ENCODE data around the gene NDNF. TPM values are rescaled to one million over a fixed set of nuclear protein-coding genes. Genes with fewer than 3 reads are reported as not detected.

Gene NDNF
- total and polyA plus RNA-seq, 2 donors (not counting 3 experiments of a cell fraction or from before 2014, with no cell fraction given) = not detected

GRCh38 chr4:121050300-121050699, 22.0 kb downstream of the NDNF start:
- H3K9me1 ChIP-seq (replicated peaks; ENCODE audit: control insufficient read depth, extremely low read depth, insufficient read depth, low read length) = no peaks in the 10 kb centered on the region
- no peak overlapping the region for H3K9ac ChIP-seq (replicated peaks; ENCODE audit: extremely low read depth, insufficient read depth, low read length)
- no peak overlapping the region for H2AFZ ChIP-seq (ENCODE audit: low read depth, low read length)
- POLR2A ChIA-PET = no interaction called here
- no peak overlapping the region for H3K4me2 ChIP-seq (ENCODE audit: insufficient read depth, low read length)
- intact Hi-C loops (cut with micrococcal nuclease) = loop anchor here (5.0 kb wide), 1 partner anchor 893 kb away; no protein-coding TSS in a partner anchor
- FAIRE-seq (no peak), DNase-seq (ENCODE audit: low read depth, low spot score) (peak; percentile 11)
- no peak overlapping the region for H3K4me3 ChIP-seq (replicated peaks in 1 of 3; ENCODE audit: insufficient read depth in 1 of 3, low read depth in 1 of 3, low read length in 3 of 3)
- no peaks in the 10 kb centered on the region for H3K9me3 ChIP-seq (replicated peaks; ENCODE audit: control insufficient read depth, insufficient read depth, low read length)
- no peak for TF ChIP-seq FOS (IDR thresholded peaks at IDR 0.05; ENCODE audit: borderline replicate concordance, insufficient read depth, low read length)
- TF ChIP-seq CTCF (IDR thresholded peaks at IDR 0.05; ENCODE audit: extremely low read depth in 1 of 2, insufficient read depth in 1 of 2, low read depth in 1 of 2, low read length in 2 of 2) = peak in 1 of 2 donors; percentile 8
- no peak overlapping the region for H3K27ac ChIP-seq (ENCODE audit: insufficient read depth, low read depth, low read length)
- no peaks in the 10 kb centered on the region for H3K4me1 ChIP-seq (ENCODE audit: control insufficient read depth, extremely low read depth, insufficient read depth, low read length)
- H4K20me1 ChIP-seq (replicated peaks; ENCODE audit: control insufficient read depth, extremely low read depth, insufficient read depth, low read length) = no peaks in the 10 kb centered on the region
- no TSS peak for BruUV-seq (replicated peaks)
- no peaks in the 10 kb centered on the region for H3K36me3 ChIP-seq (ENCODE audit: control insufficient read depth in 2 of 2, extremely low read depth in 1 of 2, insufficient read depth in 2 of 2, low read length in 2 of 2)
- dilution Hi-C loops (cut with MboI; ENCODE audit: extremely low pct_ligation_motif_present, low sequenced_read_pairs) = no loop called here
- H3K27me3 ChIP-seq (ENCODE audit: control insufficient read depth in 2 of 2, insufficient read depth in 2 of 2, low read length in 2 of 2) = no peaks in the 10 kb centered on the region
- H3K79me2 ChIP-seq (ENCODE audit: control insufficient read depth, insufficient read depth, low read length) = no peaks in the 10 kb centered on the region
- CTCF ChIA-PET = interaction anchor here (0.7 to 1.5 kb wide), 3 partner anchors 330 to 895 kb away, joined by 3 to 8 read pairs (median 5); no protein-coding TSS in a partner anchor

- no peaks in the 10 kb centered on the region for H3K79me2 ChIP-seq (ENCODE audit: control insufficient read depth, insufficient read depth, low read length)
- no peak for FAIRE-seq
- intact Hi-C loops (cut with micrococcal nuclease) = no loop called here
- H3K9me3 ChIP-seq (replicated peaks; ENCODE audit: control insufficient read depth, insufficient read depth, low read length) = no peaks in the 10 kb centered on the region
- H3K27ac ChIP-seq (ENCODE audit: insufficient read depth, low read depth, low read length) = no peak overlapping the region
- CTCF ChIA-PET = interaction anchor here (1.5 kb wide), 1 partner anchor 894 kb away, joined by 8 read pairs; no protein-coding TSS in a partner anchor
- dilution Hi-C loops (cut with MboI; ENCODE audit: extremely low pct_ligation_motif_present, low sequenced_read_pairs) = no loop called here
- H4K20me1 ChIP-seq (replicated peaks; ENCODE audit: control insufficient read depth, extremely low read depth, insufficient read depth, low read length) = no peaks in the 10 kb centered on the region
- no peak overlapping the region for H3K4me2 ChIP-seq (ENCODE audit: insufficient read depth, low read length)
- POLR2A ChIA-PET = no interaction called here
- DNase-seq (ENCODE audit: low read depth, low spot score) = no peak
- H3K9me1 ChIP-seq (replicated peaks; ENCODE audit: control insufficient read depth, extremely low read depth, insufficient read depth, low read length) = no peaks in the 10 kb centered on the region
- BruUV-seq (replicated peaks) = no TSS peak
- no peak overlapping the region for H3K9ac ChIP-seq (replicated peaks; ENCODE audit: extremely low read depth, insufficient read depth, low read length)
- no peak overlapping the region for H3K4me3 ChIP-seq (replicated peaks in 1 of 3; ENCODE audit: insufficient read depth in 1 of 3, low read depth in 1 of 3, low read length in 3 of 3)
- TF ChIP-seq CTCF (IDR thresholded peaks at IDR 0.05; ENCODE audit: extremely low read depth in 1 of 2, insufficient read depth in 1 of 2, low read depth in 1 of 2, low read length in 2 of 2) = no peak
- TF ChIP-seq POLR2AphosphoS5 (IDR thresholded peaks at IDR 0.05; ENCODE audit: insufficient read depth, low read depth, low read length) = no peak
- no peaks in the 10 kb centered on the region for H3K36me3 ChIP-seq (ENCODE audit: control insufficient read depth in 2 of 2, extremely low read depth in 1 of 2, insufficient read depth in 2 of 2, low read length in 2 of 2)
- H2AFZ ChIP-seq (ENCODE audit: low read depth, low read length) = no peak overlapping the region
- H3K27me3 ChIP-seq (ENCODE audit: control insufficient read depth in 2 of 2, insufficient read depth in 2 of 2, low read length in 2 of 2) = no peaks in the 10 kb centered on the region
- H3K4me1 ChIP-seq (ENCODE audit: control insufficient read depth, extremely low read depth, insufficient read depth, low read length) = no peaks in the 10 kb centered on the region
Observed at GRCh38 chr4:121049072-121049599, 23.2 kb downstream of the NDNF start.
